MM.1S (cell line): ENCODE measurements around the gene REPS1.

Source experiments
- CTCF ChIP-seq: fragments of 300-600 bp; sonication (generic); IDR thresholded peaks from 2 replicates; pipeline ENCODE4 v1.5.1; 2016; ENCODE audit warnings: antibody characterized with exemption, low read length, mixed read lengths
- EZH2 ChIP-seq: fragments of 300-600 bp; sonication (generic); optimal IDR thresholded peaks from 2 replicates; pipeline ENCODE3; 2017; ENCODE audit warnings: low read depth, mild to moderate bottlenecking, antibody characterized with exemption, low read length, mixed read lengths
- EZH2phosphoT487 ChIP-seq: fragments of 300-600 bp; sonication (generic); IDR thresholded peaks from 2 replicates; pipeline ENCODE4 v1.6.1; 2018; ENCODE audit warnings: antibody characterized with exemption, low read length

DNA sequence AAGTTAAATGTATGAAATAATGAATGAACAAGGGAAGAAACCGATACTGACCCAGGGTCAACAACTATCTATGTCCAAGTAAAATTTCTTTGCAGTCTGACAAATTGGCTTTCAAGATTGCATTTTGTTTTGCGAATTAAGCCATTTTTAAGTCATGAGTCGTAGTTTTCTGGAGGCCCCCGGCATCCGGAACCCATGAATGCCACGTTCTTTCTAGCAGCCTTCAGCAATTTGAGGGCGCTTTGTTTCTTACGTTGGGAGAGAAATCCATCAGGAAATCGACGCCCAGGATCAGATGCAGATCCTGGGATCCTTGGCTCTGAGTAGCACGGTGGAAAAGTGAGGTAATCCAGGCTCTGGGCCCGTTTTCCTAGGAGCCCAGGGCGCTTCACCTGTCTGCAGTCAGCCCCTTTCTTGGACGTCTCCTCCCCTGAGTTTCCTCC, 40.2 kb upstream of the REPS1 start:
- TF ChIP-seq CTCF (no peak), EZH2 (no peak), EZH2phosphoT487 (no peak)
